HG02798 (cell line): ENCODE measurements around the gene BBS12.
"Not testable (repeated sequence)": the region's sequence is repeated elsewhere in the genome, so short reads cannot be mapped to it uniquely, and the experiment has no call there.

Experiments
- ATAC-seq: cut with Tn5 transposase; IDR thresholded peaks from one replicate; pipeline ENCODE4 v1.9.1; 2021; ENCODE audit warnings: mild to moderate bottlenecking; ENCODE audit not compliant: unreplicated experiment, poor library complexity

Gene BBS12

GRCh38 chr4:122762966-122763716 is 30.6 kb downstream of the BBS12 start:
- ATAC-seq, result no peak

- no peak for ATAC-seq
These were observed 31.7 kb downstream of the BBS12 start for GRCh38 chr4:122764071-122764820.

GRCh38 chr4:122764821-122765215 is 32.3 kb downstream of the BBS12 start:
- ATAC-seq, result peak; percentile 83

GRCh38 chr4:122765692-122766352 is 33.3 kb downstream of the BBS12 start:
- no peak for ATAC-seq

GRCh38 chr4:122766353-122766705 is 33.8 kb downstream of the BBS12 start:
- ATAC-seq, result no peak

GRCh38 chr4:122766950-122767349 is 34.4 kb downstream of the BBS12 start:
- no peak for ATAC-seq

- no peak for ATAC-seq
These were observed 39.2 kb downstream of the BBS12 start for GRCh38 chr4:122771724-122772123.

- no peak for ATAC-seq
These were observed 39.8 kb downstream of the BBS12 start for GRCh38 chr4:122772311-122772710.

- ATAC-seq, result no peak
These were observed 40.5 kb downstream of the BBS12 start for GRCh38 chr4:122772986-122773385.

GRCh38 chr4:122775039-122775438 is 42.5 kb downstream of the BBS12 start:
- ATAC-seq, result no peak

- no peak for ATAC-seq
These were observed 43.7 kb downstream of the BBS12 start for GRCh38 chr4:122775987-122776836.

- ATAC-seq, result no peak
These were observed 44.4 kb downstream of the BBS12 start for GRCh38 chr4:122776916-122777315.

GRCh38 chr4:122777846-122778673 is 45.6 kb downstream of the BBS12 start:
- no peak for ATAC-seq

- no peak for ATAC-seq
These were observed 49.0 kb downstream of the BBS12 start for GRCh38 chr4:122781486-122781885.

- ATAC-seq, result no peak
These were observed 51.1 kb downstream of the BBS12 start for GRCh38 chr4:122783301-122784215.

GRCh38 chr4:122784261-122784660 is 51.8 kb downstream of the BBS12 start:
- ATAC-seq, result no peak

- no peak for ATAC-seq
These were observed 52.6 kb downstream of the BBS12 start for GRCh38 chr4:122785099-122785498.

- not testable (repeated sequence) for ATAC-seq
These were observed 53.8 kb downstream of the BBS12 start for GRCh38 chr4:122786296-122786695.
